ENCODE results near the gene CNRIP1. TPM values are rescaled to one million over a fixed set of nuclear protein-coding genes. Genes with fewer than 3 reads are reported as not detected.

The CNRIP1 gene
- total RNA-seq, 2 experiments from 2014 or later: not detected

GRCh38 chr2:68284896-68285295 lies 34.9 kb downstream of the CNRIP1 start:
- no peaks in the 10 kb centered on the region for H3K36me3 Mint-ChIP-seq
- ChIA-PET POLR2A (no interaction called here), CTCF (interaction anchor here (0.6 to 9.0 kb wide), 6 partner anchors 30 to 162 kb away, joined by 3 to 150 read pairs (median 4); no protein-coding TSS in a partner anchor)
- H3K4me3 Mint-ChIP-seq: no peak overlapping the region
- no peak for DNase-seq
- intact Hi-C loops (cut with micrococcal nuclease): loop anchor here (5.0 kb wide), 1 partner anchor 157 kb away; no protein-coding TSS in a partner anchor
- no peaks in the 10 kb centered on the region for H3K4me1 Mint-ChIP-seq (ENCODE audit: low read depth)
- H3K27me3 Mint-ChIP-seq: peaks cover 10% of the 10 kb centered on the region
- H3K9me3 Mint-ChIP-seq: no peaks in the 10 kb centered on the region
- no peak overlapping the region for H3K27ac Mint-ChIP-seq

GRCh38 chr2:68283419-68283812 lies 36.3 kb downstream of the CNRIP1 start:
- no peak for DNase-seq
- Mint-ChIP-seq H3K4me1 (ENCODE audit: low read depth) (no peaks in the 10 kb centered on the region), H3K4me3 (no peak overlapping the region), H3K27ac (no peak overlapping the region), H3K36me3 (no peaks in the 10 kb centered on the region), H3K27me3 (peaks cover 7% of the 10 kb centered on the region), H3K9me3 (no peaks in the 10 kb centered on the region)
- intact Hi-C loops (cut with micrococcal nuclease): loop anchor here (5.0 kb wide), 1 partner anchor 159 kb away; no protein-coding TSS in a partner anchor
- ChIA-PET POLR2A (no interaction called here), CTCF (interaction anchor here (0.9 to 9.0 kb wide), 14 partner anchors 9 to 312 kb away, joined by 3 to 150 read pairs (median 6); partner anchors contain the start of genes PNO1 and PPP3R1)

GRCh38 chr2:68282811-68283418 lies 36.8 kb downstream of the CNRIP1 start:
- no peaks in the 10 kb centered on the region for H3K36me3 Mint-ChIP-seq
- intact Hi-C loops (cut with micrococcal nuclease): loop anchor here (1.0 to 5.0 kb wide), 3 partner anchors 126 to 161 kb away; partner anchors contain the start of gene PNO1
- H3K9me3 Mint-ChIP-seq: no peaks in the 10 kb centered on the region
- no peak overlapping the region for H3K4me3 Mint-ChIP-seq
- no peaks in the 10 kb centered on the region for H3K4me1 Mint-ChIP-seq (ENCODE audit: low read depth)
- CTCF ChIA-PET: interaction anchor here (0.6 to 9.0 kb wide), 24 partner anchors 10 to 313 kb away, joined by 3 to 150 read pairs (median 4); partner anchors contain the start of genes PNO1 and PPP3R1
- POLR2A ChIA-PET: no interaction called here
- no peak for DNase-seq
- H3K27ac Mint-ChIP-seq: no peak overlapping the region
- H3K27me3 Mint-ChIP-seq: peaks cover 7% of the 10 kb centered on the region

- DNase-seq: no peak
- CTCF ChIA-PET: interaction anchor here (2.9 to 9.0 kb wide), 2 partner anchors 84 to 158 kb away, joined by 29 to 150 read pairs; no protein-coding TSS in a partner anchor
These were observed 39.0 kb downstream of the CNRIP1 start for GRCh38 chr2:68280796-68281195.

GRCh38 chr2:68280348-68280747 lies 39.4 kb downstream of the CNRIP1 start:
- DNase-seq: no peak
- no peak overlapping the region for H3K27ac Mint-ChIP-seq
- intact Hi-C loops (cut with micrococcal nuclease): loop anchor here (5.0 kb wide), 1 partner anchor 162 kb away; no protein-coding TSS in a partner anchor
- H3K27me3 Mint-ChIP-seq: peaks cover 5% of the 10 kb centered on the region
- ChIA-PET POLR2A (no interaction called here), CTCF (interaction anchor here (9.0 kb wide), 1 partner anchor 158 kb away, joined by 150 read pairs; no protein-coding TSS in a partner anchor)
- no peaks in the 10 kb centered on the region for H3K4me1 Mint-ChIP-seq (ENCODE audit: low read depth)
- H3K36me3 Mint-ChIP-seq: no peaks in the 10 kb centered on the region
- H3K4me3 Mint-ChIP-seq: no peak overlapping the region
- H3K9me3 Mint-ChIP-seq: no peaks in the 10 kb centered on the region

More at GRCh38 chr2:68280796-68281195, 39.0 kb downstream of the CNRIP1 start:
- Mint-ChIP-seq H3K4me1 (ENCODE audit: low read depth) (no peaks in the 10 kb centered on the region), H3K27me3 (peaks cover 5% of the 10 kb centered on the region), H3K27ac (no peak overlapping the region), H3K36me3 (no peaks in the 10 kb centered on the region), H3K4me3 (no peak overlapping the region), H3K9me3 (no peaks in the 10 kb centered on the region)
- POLR2A ChIA-PET: no interaction called here
- intact Hi-C loops (cut with micrococcal nuclease): loop anchor here (5.0 kb wide), 1 partner anchor 162 kb away; no protein-coding TSS in a partner anchor

- no peak overlapping the region for H3K4me3 Mint-ChIP-seq
- ChIA-PET CTCF (interaction anchor here (9.0 kb wide), 1 partner anchor 157 kb away, joined by 150 read pairs; no protein-coding TSS in a partner anchor), POLR2A (no interaction called here)
- no peaks in the 10 kb centered on the region for H3K4me1 Mint-ChIP-seq (ENCODE audit: low read depth)
- H3K27ac Mint-ChIP-seq: no peak overlapping the region
- no peaks in the 10 kb centered on the region for H3K9me3 Mint-ChIP-seq
- no peaks in the 10 kb centered on the region for H3K36me3 Mint-ChIP-seq
- intact Hi-C loops (cut with micrococcal nuclease): loop anchor here (2.0 to 5.0 kb wide), 2 partner anchors 43 to 163 kb away; no protein-coding TSS in a partner anchor
- DNase-seq: no peak
- H3K27me3 Mint-ChIP-seq: peaks cover 5% of the 10 kb centered on the region
These were observed 40.1 kb downstream of the CNRIP1 start for GRCh38 chr2:68279691-68280090.

- Mint-ChIP-seq H3K27me3 (peaks cover 4% of the 10 kb centered on the region), H3K4me1 (ENCODE audit: low read depth) (no peaks in the 10 kb centered on the region), H3K27ac (no peak overlapping the region), H3K4me3 (no peak overlapping the region), H3K36me3 (no peaks in the 10 kb centered on the region), H3K9me3 (no peaks in the 10 kb centered on the region)
- no peak for DNase-seq
- POLR2A ChIA-PET: no interaction called here
- CTCF ChIA-PET: interaction anchor here (0.7 to 9.0 kb wide), 2 partner anchors 14 to 156 kb away, joined by 3 to 150 read pairs; no protein-coding TSS in a partner anchor
- intact Hi-C loops (cut with micrococcal nuclease): loop anchor here (2.0 kb wide), 1 partner anchor 41 kb away; no protein-coding TSS in a partner anchor
These were observed 41.6 kb downstream of the CNRIP1 start for GRCh38 chr2:68278169-68278568.

- Mint-ChIP-seq H3K27me3 (peaks cover 7% of the 10 kb centered on the region), H3K4me1 (ENCODE audit: low read depth) (no peaks in the 10 kb centered on the region)
These were observed 45.7 kb downstream of the CNRIP1 start for GRCh38 chr2:68274022-68274421.

GRCh38 chr2:68272246-68272994 lies 47.3 kb downstream of the CNRIP1 start:
- H3K27ac Mint-ChIP-seq: no peak overlapping the region
- no peak for DNase-seq
- H3K27me3 Mint-ChIP-seq: peaks cover 7% of the 10 kb centered on the region
- H3K9me3 Mint-ChIP-seq: no peaks in the 10 kb centered on the region
- no peaks in the 10 kb centered on the region for H3K36me3 Mint-ChIP-seq
- no peak overlapping the region for H3K4me3 Mint-ChIP-seq
- intact Hi-C loops (cut with micrococcal nuclease): no loop called here
- ChIA-PET POLR2A (no interaction called here), CTCF (interaction anchor here (1.0 kb wide), 1 partner anchor 16 kb away, joined by 3 read pairs; no protein-coding TSS in a partner anchor)
- H3K4me1 Mint-ChIP-seq (ENCODE audit: low read depth): no peaks in the 10 kb centered on the region

More at GRCh38 chr2:68274022-68274421, 45.7 kb downstream of the CNRIP1 start:
- intact Hi-C loops (cut with micrococcal nuclease): no loop called here
- ChIA-PET POLR2A (no interaction called here), CTCF (interaction anchor here (2.3 kb wide), 1 partner anchor 152 kb away, joined by 9 read pairs; no protein-coding TSS in a partner anchor)
- no peak overlapping the region for H3K27ac Mint-ChIP-seq
- H3K4me3 Mint-ChIP-seq: no peak overlapping the region
- DNase-seq: no peak
- no peaks in the 10 kb centered on the region for H3K36me3 Mint-ChIP-seq
- H3K9me3 Mint-ChIP-seq: no peaks in the 10 kb centered on the region

- ChIA-PET CTCF (no interaction called here), POLR2A (no interaction called here)
- DNase-seq: no peak
- H3K27me3 Mint-ChIP-seq: peaks cover 2% of the 10 kb centered on the region
- H3K9me3 Mint-ChIP-seq: no peaks in the 10 kb centered on the region
- no peaks in the 10 kb centered on the region for H3K4me1 Mint-ChIP-seq (ENCODE audit: low read depth)
- H3K4me3 Mint-ChIP-seq: no peak overlapping the region
- H3K36me3 Mint-ChIP-seq: no peaks in the 10 kb centered on the region
- intact Hi-C loops (cut with micrococcal nuclease): no loop called here
- H3K27ac Mint-ChIP-seq: no peak overlapping the region
These were observed 53.1 kb downstream of the CNRIP1 start for GRCh38 chr2:68266655-68267054.

GRCh38 chr2:68263632-68264031 lies 56.1 kb downstream of the CNRIP1 start:
- Mint-ChIP-seq H3K4me3 (no peak overlapping the region), H3K27me3 (no peaks in the 10 kb centered on the region), H3K9me3 (no peaks in the 10 kb centered on the region), H3K4me1 (ENCODE audit: low read depth) (no peaks in the 10 kb centered on the region), H3K36me3 (no peaks in the 10 kb centered on the region), H3K27ac (no peak overlapping the region)
- ChIA-PET CTCF (no interaction called here), POLR2A (no interaction called here)
- no peak for DNase-seq
- intact Hi-C loops (cut with micrococcal nuclease): no loop called here

GRCh38 chr2:68258851-68259250 lies 60.9 kb downstream of the CNRIP1 start:
- Mint-ChIP-seq H3K27ac (no peak overlapping the region), H3K36me3 (no peaks in the 10 kb centered on the region), H3K4me1 (ENCODE audit: low read depth) (peaks cover 22% of the 10 kb centered on the region), H3K4me3 (no peak overlapping the region), H3K9me3 (no peaks in the 10 kb centered on the region), H3K27me3 (no peaks in the 10 kb centered on the region)
- DNase-seq: no peak
- CTCF ChIA-PET: no interaction called here
- intact Hi-C loops (cut with micrococcal nuclease): loop anchor here (10.0 kb wide), 2 partner anchors 456 to 516 kb away; no protein-coding TSS in a partner anchor
- POLR2A ChIA-PET: no interaction called here
